NB4 (cell line): ENCODE data around the gene PIEZO2.

Experiments
- DNase-seq: peaks from one replicate; pipeline ENCODE4 v3.0.0; 2010; ENCODE audit warnings: low read depth
- H3K4me3 ChIP-seq: one replicate; pipeline ENCODE4 v1.5.1; 2011; ENCODE audit warnings: mild to moderate bottlenecking, low read depth, low read length, moderate library complexity
- CTCF ChIP-seq: IDR thresholded peaks from one replicate; pipeline ENCODE4 v1.5.1; 2012; ENCODE audit warnings: low read depth, low read length
- MAX ChIP-seq: IDR thresholded peaks from 2 replicates; pipeline ENCODE4 v1.6.1; 2011; ENCODE audit warnings: low read depth, low read length
- MYC ChIP-seq: IDR thresholded peaks from 2 replicates; pipeline ENCODE4 v1.6.1; 2011; ENCODE audit warnings: low read depth, low read length
- POLR2A ChIP-seq: IDR thresholded peaks from 2 replicates; pipeline ENCODE4 v1.6.1; 2011; ENCODE audit warnings: mild to moderate bottlenecking; ENCODE audit not compliant: insufficient read length; ENCODE audit errors: extremely low read depth

The PIEZO2 gene

GRCh38 chr18:10726198-10727068 lies 422.9 kb downstream of the PIEZO2 start:
- H3K4me3 ChIP-seq, result no peak overlapping the region
- TF ChIP-seq CTCF, result no peak
- DNase-seq, result no peak

- DNase-seq, result no peak
- H3K4me3 ChIP-seq, result no peak overlapping the region
- TF ChIP-seq POLR2A (no peak), CTCF (no peak), MYC (no peak), MAX (no peak)
Observed at GRCh38 chr18:10724666-10725065, 424.7 kb downstream of the PIEZO2 start.

GRCh38 chr18:10723496-10723895 lies 425.9 kb downstream of the PIEZO2 start:
- no peak for TF ChIP-seq POLR2A
- no peak for TF ChIP-seq MAX
- TF ChIP-seq CTCF, result no peak
- no peak overlapping the region for H3K4me3 ChIP-seq
- DNase-seq, result no peak

GRCh38 chr18:10718809-10719208 lies 430.6 kb downstream of the PIEZO2 start:
- no peak overlapping the region for H3K4me3 ChIP-seq
- DNase-seq, result no peak
- TF ChIP-seq CTCF (no peak), MYC (no peak), MAX (no peak), POLR2A (no peak)

- no peak for DNase-seq
- no peak overlapping the region for H3K4me3 ChIP-seq
- TF ChIP-seq CTCF (no peak), MAX (no peak), POLR2A (no peak), MYC (no peak)
Observed at GRCh38 chr18:10715791-10716190, 433.6 kb downstream of the PIEZO2 start.

- TF ChIP-seq MAX, result no peak
- no peak for TF ChIP-seq MYC
- no peak for TF ChIP-seq POLR2A
- TF ChIP-seq CTCF, result no peak
- no peak for DNase-seq
- no peak overlapping the region for H3K4me3 ChIP-seq
Observed at GRCh38 chr18:10713409-10713808, 436.0 kb downstream of the PIEZO2 start.
